ENCODE data around the gene CRACR2B. TPM values are rescaled to one million over a fixed set of nuclear protein-coding genes. Genes with fewer than 3 reads are reported as not detected.

Gene CRACR2B
- total RNA-seq, 1 experiment from 2014 or later: 11.8 TPM

GRCh38 chr11:838441-839279 lies 10.9 kb downstream of the CRACR2B start:
- POLR2A ChIA-PET: interaction anchor here (0.6 to 1.2 kb wide), 3 partner anchors 17 to 43 kb away, joined by 3 to 6 read pairs (median 4); no protein-coding TSS in a partner anchor
- H3K4me3 ChIP-seq (replicated peaks in 1 of 2; ENCODE audit: low read depth in 1 of 2, low read length in 2 of 2): no peak overlapping the region
- BruUV-seq (replicated peaks): no TSS peak
- peak overlapping the region; percentile 42 for H3K9ac ChIP-seq (ENCODE audit: low read length)
- peak overlapping the region; percentile 92 for H3K4me2 ChIP-seq (ENCODE audit: low read length)
- no peaks in the 10 kb centered on the region for H3K9me2 ChIP-seq (ENCODE audit: insufficient read depth)
- RAD21 ChIA-PET (ENCODE audit: low non-redundant PET in 1 of 2, low total read pairs in 2 of 2, uncharacterized antibody in 2 of 2, unreplicated experiment in 2 of 2): no interaction called here
- no peak for DNase-seq (ENCODE audit: low read depth, low spot score)
- no peaks in the 10 kb centered on the region for H3K27me3 ChIP-seq (ENCODE audit: insufficient read depth, low read length)
- H3K27ac ChIP-seq (ENCODE audit: low read depth, low read length): peak overlapping the region; percentile 97
- peak; percentile 41 for ATAC-seq
- no peaks in the 10 kb centered on the region for H3K9me3 ChIP-seq (ENCODE audit: control insufficient read depth in 1 of 2, insufficient read depth in 1 of 2, low read depth in 1 of 2, low read length in 2 of 2)
- CTCF ChIA-PET: interaction anchor here (1.0 kb wide), 1 partner anchor 29 kb away, joined by 7 read pairs; the partner anchor contains the start of gene RPLP2
- peaks cover 83% of the 10 kb centered on the region for H3K79me2 ChIP-seq (ENCODE audit: insufficient read depth, low read length)
- peaks cover 34 to 73% of the 10 kb centered on the region in 2 experiments for H3K4me1 ChIP-seq (ENCODE audit: control insufficient read depth in 1 of 2, insufficient read depth in 2 of 2, low read length in 2 of 2)
- TF ChIP-seq SIN3A (IDR thresholded peaks at IDR 0.05; ENCODE audit: low read depth) (no peak), CBX3 (IDR thresholded peaks at IDR 0.05; ENCODE audit: low read depth) (no peak), FOSL1 (IDR thresholded peaks at IDR 0.05; ENCODE audit: low read depth) (no peak), ZFX (IDR thresholded peaks at IDR 0.05) (no peak), POLR2AphosphoS5 (IDR thresholded peaks at IDR 0.05; ENCODE audit: low read depth, low read length) (peak; percentile 17), EGR1 (IDR thresholded peaks at IDR 0.05; ENCODE audit: low read depth) (no peak), SRF (IDR thresholded peaks at IDR 0.05; ENCODE audit: low read depth) (no peak)
- TF ChIP-seq, protein P1, sequence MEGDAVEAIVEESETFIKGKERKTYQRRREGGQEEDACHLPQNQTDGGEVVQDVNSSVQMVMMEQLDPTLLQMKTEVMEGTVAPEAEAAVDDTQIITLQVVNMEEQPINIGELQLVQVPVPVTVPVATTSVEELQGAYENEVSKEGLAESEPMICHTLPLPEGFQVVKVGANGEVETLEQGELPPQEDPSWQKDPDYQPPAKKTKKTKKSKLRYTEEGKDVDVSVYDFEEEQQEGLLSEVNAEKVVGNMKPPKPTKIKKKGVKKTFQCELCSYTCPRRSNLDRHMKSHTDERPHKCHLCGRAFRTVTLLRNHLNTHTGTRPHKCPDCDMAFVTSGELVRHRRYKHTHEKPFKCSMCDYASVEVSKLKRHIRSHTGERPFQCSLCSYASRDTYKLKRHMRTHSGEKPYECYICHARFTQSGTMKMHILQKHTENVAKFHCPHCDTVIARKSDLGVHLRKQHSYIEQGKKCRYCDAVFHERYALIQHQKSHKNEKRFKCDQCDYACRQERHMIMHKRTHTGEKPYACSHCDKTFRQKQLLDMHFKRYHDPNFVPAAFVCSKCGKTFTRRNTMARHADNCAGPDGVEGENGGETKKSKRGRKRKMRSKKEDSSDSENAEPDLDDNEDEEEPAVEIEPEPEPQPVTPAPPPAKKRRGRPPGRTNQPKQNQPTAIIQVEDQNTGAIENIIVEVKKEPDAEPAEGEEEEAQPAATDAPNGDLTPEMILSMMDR (IDR thresholded peaks at IDR 0.05 in 2 of 3, conservative IDR thresholded peaks at IDR 0.05 in 1 of 3; ENCODE audit: borderline replicate concordance in 1 of 3, insufficient read depth in 1 of 3, low read depth in 2 of 3, low read length in 2 of 3): peak in 2 of 3 experiments; percentile 48 to 58; a peak in 3 of 6 replicates
- TF ChIP-seq, protein P2, sequence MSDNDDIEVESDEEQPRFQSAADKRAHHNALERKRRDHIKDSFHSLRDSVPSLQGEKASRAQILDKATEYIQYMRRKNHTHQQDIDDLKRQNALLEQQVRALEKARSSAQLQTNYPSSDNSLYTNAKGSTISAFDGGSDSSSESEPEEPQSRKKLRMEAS (IDR thresholded peaks at IDR 0.05): no peak
- H2AFZ ChIP-seq (ENCODE audit: low read depth, low read length, poor library complexity, severe bottlenecking): no peak overlapping the region
- intact Hi-C loops (cut with micrococcal nuclease): no loop called here
- H3K36me3 ChIP-seq (ENCODE audit: control insufficient read depth in 1 of 2, insufficient read depth in 2 of 2, low read length in 2 of 2): peaks cover 3 to 44% of the 10 kb centered on the region in 2 experiments; a peak in 3 of 4 replicates
- peaks cover 23% of the 10 kb centered on the region; the same call in 1 of the 2 replicates for H4K20me1 ChIP-seq (ENCODE audit: insufficient read depth)

All from HCT116 (cell line).